Astrocyte of the spinal cord (primary cell): ENCODE results near the gene EFNA1.

Source experiments
- DNase-seq: peaks from one replicate; pipeline ENCODE4 v3.0.0; 2011; ENCODE audit warnings: low read depth, low spot score
- H3K4me3 ChIP-seq: 2 replicates; pipeline ENCODE4 v1.5.1; 2011; ENCODE audit warnings: low read depth, mild to moderate bottlenecking, low read length, moderate library complexity
- CTCF ChIP-seq: IDR thresholded peaks from 2 replicates; pipeline ENCODE4 v1.5.1; 2012; ENCODE audit warnings: low read depth, mild to moderate bottlenecking, low read length, inconsistent platforms
- in situ Hi-C: cut with HindIII; loops from 2 replicates; pipeline ENCODE4 v1.10.0; 2017; ENCODE audit warnings: low sequenced_read_pairs

The EFNA1 gene

DNA sequence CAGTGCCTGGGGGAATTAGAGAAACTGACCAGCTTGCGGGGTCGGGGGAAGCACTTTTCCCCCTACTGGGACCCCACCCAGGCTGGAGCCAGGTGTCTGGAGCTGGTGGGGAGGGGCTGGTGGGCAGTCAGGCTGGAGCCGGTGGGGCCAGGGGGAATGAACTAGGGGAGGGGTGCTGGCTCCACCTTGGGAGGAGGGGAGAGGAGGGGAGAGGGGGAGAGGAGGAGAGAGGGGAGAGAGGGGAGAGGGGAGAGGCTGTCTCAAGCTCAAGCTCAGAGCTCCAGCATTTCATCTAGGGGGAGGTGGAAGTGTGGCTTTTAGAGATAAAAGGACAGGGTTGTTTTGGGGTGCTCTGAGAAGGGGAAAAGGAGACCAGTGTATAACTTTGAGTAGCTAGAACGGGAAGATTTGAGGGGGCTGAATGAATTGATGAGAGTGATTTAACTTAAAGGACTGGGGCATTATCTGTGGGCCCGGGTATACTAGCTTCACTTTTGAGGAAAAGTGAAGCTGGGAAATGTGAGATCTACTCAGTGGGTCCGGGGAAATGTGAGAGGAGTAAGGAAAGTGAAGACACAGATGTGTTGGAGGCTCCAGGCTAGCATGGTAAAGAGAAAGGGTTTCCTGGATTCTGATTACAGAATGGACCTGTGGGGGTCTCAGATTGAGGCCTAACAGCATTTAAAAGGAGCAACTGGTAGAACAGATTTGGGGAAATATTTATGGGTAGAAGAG lies 2.8 kb downstream of the EFNA1 start:
- no peak for TF ChIP-seq CTCF
- in situ Hi-C loops = no loop called here
- no peak for DNase-seq
- no peak overlapping the region for H3K4me3 ChIP-seq

DNA sequence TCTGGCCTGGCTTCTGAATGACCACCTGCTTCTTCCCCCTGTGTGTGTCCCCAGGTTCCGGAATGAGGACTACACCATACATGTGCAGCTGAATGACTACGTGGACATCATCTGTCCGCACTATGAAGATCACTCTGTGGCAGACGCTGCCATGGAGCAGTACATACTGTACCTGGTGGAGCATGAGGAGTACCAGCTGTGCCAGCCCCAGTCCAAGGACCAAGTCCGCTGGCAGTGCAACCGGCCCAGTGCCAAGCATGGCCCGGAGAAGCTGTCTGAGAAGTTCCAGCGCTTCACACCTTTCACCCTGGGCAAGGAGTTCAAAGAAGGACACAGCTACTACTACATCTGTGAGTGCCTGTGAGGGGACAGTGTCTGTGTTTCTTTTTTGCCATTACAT lies 3.6 kb downstream of the EFNA1 start:
- no peak for TF ChIP-seq CTCF
- no peak for DNase-seq
- H3K4me3 ChIP-seq = no peak overlapping the region
- in situ Hi-C loops = no loop called here

GRCh38 chr1:155131856-155132255 lies 4.2 kb downstream of the EFNA1 start:
- in situ Hi-C loops = no loop called here
- no peak for DNase-seq
- no peak overlapping the region for H3K4me3 ChIP-seq

GRCh38 chr1:155133799-155134281 lies 6.2 kb downstream of the EFNA1 start:
- in situ Hi-C loops = no loop called here
- DNase-seq = no peak
- TF ChIP-seq CTCF = no peak

More at GRCh38 chr1:155131856-155132255, 4.2 kb downstream of the EFNA1 start:
- TF ChIP-seq CTCF = no peak

GRCh38 chr1:155134322-155134721 lies 6.6 kb downstream of the EFNA1 start:
- H3K4me3 ChIP-seq = no peak overlapping the region
- no peak for TF ChIP-seq CTCF
- in situ Hi-C loops = no loop called here
- no peak for DNase-seq

More at GRCh38 chr1:155133799-155134281, 6.2 kb downstream of the EFNA1 start:
- H3K4me3 ChIP-seq = no peak overlapping the region

- TF ChIP-seq CTCF = no peak
- DNase-seq = peak; percentile 95
- in situ Hi-C loops = no loop called here
- H3K4me3 ChIP-seq = peak overlapping the region; percentile 83
Measured at GRCh38 chr1:155134880-155135414, 7.3 kb downstream of the EFNA1 start.
